BJ (cell line): ENCODE data around the gene GTPBP6. TPM values are rescaled to one million over a fixed set of nuclear protein-coding genes. Genes with fewer than 3 reads are reported as not detected.

Experiments used
- CTCF ChIA-PET: fragments of 350-600 bp; formaldehyde crosslinking; extraction: SDS; loops from one replicate; lab custom pipeline; 2021; ENCODE audit warnings: antibody characterized with exemption, inconsistent platforms; lab: Yijun Ruan, JAX
- POLR2A ChIA-PET: fragments of 300-600 bp; sonication (Branson Sonifier 250); formaldehyde crosslinking; extraction: SDS; loops from one replicate; lab custom pipeline; 2021; ENCODE audit warnings: antibody characterized with exemption; lab: Charles Lee
- DNase-seq: peaks from one replicate; pipeline ENCODE4 v3.0.0-alpha.2; 2011; ENCODE audit warnings: low read depth
- H3K27me3 ChIP-seq: 2 replicates; pipeline ENCODE4 v1.6.0; 2011; ENCODE audit warnings: low read length; ENCODE audit not compliant: control insufficient read depth, insufficient read depth
- H3K36me3 ChIP-seq: 2 replicates; pipeline ENCODE4 v1.5.1; 2011; ENCODE audit warnings: low read length; ENCODE audit not compliant: control insufficient read depth, insufficient read depth
- H3K4me3 ChIP-seq: 2 replicates; pipeline ENCODE4 v1.5.1; 2011; ENCODE audit warnings: low read depth, mild to moderate bottlenecking, control low read depth, low read length
- polyA plus RNA-seq: library from polyadenylated mRNA; depleted of rRNA; stranded (reverse); fragments of >200 nt; gene quantifications from 2 replicates; pipeline ENCODE4 v1.2.3, GENCODE V29; 2011
- TF ChIP-seq, protein P1 (sequence below): IDR thresholded peaks from 2 replicates; pipeline ENCODE4 v1.5.1; 2011; ENCODE audit warnings: low read depth, mild to moderate bottlenecking, control low read depth, inconsistent platforms, low read length, moderate library complexity; ENCODE audit not compliant: insufficient read depth

GTPBP6 gene
- polyA plus RNA-seq, 1 experiment: 29.2 TPM

DNA sequence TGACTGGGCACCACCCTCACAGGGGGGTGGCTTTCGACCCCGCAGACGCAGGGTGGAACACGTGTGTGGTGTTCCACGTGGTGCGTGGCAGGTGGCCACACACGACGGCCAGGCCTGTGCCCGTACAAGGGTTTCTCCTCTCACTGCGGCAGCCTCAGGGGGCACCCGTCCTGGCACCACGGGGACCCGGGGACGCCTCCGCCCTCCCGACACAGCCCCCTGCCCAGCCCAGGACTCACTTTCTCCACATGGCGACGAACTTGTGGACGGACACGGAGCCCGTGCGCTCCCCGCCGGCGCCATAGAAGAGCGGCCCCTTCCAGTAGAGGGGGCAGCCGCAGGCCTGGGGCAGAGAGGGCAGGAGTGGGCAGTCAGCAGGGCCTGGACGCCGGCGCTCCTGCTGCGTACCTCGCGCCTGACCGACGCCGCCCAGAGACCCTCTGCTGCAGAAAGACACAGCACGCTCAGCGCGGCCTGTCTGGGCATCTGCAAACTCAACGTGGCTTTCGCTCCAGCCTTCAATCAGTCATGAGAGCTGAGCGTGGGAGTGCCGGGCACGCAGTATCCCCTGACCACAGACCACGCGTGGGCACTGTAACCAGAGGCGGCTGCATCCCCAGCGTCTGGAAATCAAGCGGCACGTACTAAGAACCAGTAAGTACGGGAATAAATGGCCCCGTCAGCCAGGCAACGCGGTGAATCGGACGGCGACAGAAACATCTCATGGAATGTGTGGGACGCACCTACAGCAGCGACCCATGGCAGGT, 28.9 kb upstream of the GTPBP6 start:
- Histone ChIP-seq H3K4me3 (no peak overlapping the region), H3K36me3 (no peaks in the 10 kb centered on the region; the same call in 1 of the 2 replicates), H3K27me3 (no peaks in the 10 kb centered on the region)
- no peak for DNase-seq
- ChIA-PET CTCF (no interaction called here), POLR2A (no interaction called here)
- TF ChIP-seq, protein P1, sequence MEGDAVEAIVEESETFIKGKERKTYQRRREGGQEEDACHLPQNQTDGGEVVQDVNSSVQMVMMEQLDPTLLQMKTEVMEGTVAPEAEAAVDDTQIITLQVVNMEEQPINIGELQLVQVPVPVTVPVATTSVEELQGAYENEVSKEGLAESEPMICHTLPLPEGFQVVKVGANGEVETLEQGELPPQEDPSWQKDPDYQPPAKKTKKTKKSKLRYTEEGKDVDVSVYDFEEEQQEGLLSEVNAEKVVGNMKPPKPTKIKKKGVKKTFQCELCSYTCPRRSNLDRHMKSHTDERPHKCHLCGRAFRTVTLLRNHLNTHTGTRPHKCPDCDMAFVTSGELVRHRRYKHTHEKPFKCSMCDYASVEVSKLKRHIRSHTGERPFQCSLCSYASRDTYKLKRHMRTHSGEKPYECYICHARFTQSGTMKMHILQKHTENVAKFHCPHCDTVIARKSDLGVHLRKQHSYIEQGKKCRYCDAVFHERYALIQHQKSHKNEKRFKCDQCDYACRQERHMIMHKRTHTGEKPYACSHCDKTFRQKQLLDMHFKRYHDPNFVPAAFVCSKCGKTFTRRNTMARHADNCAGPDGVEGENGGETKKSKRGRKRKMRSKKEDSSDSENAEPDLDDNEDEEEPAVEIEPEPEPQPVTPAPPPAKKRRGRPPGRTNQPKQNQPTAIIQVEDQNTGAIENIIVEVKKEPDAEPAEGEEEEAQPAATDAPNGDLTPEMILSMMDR: no peak

DNA sequence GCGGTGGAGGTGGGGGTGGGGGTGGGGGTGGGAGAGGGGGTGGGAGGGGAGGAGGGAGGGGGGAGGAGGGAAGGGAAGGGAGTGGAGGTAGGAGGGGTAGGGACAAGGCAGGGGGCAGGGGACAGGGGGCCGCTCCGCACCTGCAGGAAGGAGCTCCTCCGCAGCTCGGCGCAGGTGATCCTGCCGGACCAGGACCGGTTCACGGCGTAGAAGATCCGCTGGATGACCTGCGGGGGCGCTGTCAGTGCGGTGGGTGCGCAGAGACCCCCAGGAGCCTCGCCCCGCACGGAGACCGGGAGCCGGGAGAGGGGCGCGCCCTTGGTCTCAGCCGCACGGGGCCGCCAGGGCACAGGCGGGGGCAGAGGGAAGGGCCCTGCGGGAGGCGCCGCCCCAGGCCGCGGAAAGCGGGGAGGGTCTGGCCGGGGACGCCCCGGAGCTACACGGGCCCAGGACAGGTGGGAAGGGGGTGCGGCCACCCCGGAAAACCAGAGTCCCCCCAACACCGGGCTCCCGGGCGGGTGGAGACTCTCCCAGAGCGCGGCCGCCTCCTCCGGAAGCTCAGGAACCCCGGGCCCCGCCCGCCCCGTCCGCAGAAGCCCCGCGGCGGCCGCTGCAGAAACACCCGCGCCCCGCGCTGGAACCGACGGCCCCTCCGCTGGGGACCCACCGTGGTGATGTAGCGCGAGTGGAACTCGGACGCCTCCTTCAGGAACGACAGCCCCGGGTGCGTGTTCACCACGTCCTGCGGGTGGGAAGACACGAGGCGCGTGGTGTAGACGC, 27.6 kb upstream of the GTPBP6 start:
- TF ChIP-seq, protein P1: no peak
- ChIA-PET CTCF (no interaction called here), POLR2A (no interaction called here)
- H3K4me3 ChIP-seq: no peak overlapping the region
- no peaks in the 10 kb centered on the region; the same call in 1 of the 2 replicates for H3K36me3 ChIP-seq
- H3K27me3 ChIP-seq: no peaks in the 10 kb centered on the region
- no peak for DNase-seq

DNA sequence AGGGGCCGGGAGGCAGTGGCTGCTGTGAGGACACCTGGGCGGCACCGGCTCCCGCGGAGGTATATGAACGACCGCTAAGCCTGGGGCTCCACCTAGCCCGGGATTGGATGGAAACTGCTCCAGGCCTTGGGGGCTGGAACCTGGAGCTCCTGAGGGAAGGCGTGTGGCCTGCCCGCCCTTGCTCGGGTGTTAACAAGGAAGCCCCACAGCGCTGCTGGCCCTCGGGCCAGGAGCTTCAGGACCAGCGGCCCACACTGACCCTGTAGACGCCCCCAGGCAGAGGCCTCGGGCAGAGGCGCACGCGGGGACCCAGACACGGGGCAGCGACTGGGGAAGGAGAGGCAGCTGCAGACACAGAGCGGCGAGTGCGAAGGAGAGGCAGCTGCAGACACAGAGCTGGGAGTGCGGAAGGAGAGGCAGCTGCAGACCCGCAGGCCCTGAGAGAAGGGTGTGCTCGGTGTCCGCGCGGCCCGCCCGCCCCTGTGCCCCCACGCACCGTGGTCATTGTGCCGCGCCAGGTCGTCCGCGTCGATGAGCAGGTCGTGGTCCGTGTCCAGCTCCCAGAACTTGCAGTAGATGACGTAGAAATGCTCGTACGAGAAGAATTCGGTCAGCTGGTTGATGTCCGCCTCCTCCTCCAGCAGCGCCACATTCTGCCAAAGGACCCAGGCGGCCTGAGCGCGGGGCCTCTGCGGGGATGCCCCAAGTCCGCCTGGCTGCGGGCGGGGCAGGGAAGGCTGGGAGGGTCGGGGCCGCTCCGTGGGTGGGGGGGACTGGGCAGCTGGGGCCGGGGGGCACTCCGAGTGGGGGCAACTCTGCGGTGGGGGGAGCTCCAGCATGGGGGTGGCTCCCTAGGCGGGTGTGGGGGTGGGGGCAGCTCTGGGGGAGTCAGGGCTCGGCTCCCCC, 26.7 kb upstream of the GTPBP6 start:
- Histone ChIP-seq H3K27me3 (no peaks in the 10 kb centered on the region), H3K36me3 (peaks cover 1% of the 10 kb centered on the region), H3K4me3 (no peak overlapping the region)
- POLR2A ChIA-PET: no interaction called here
- DNase-seq: no peak
- CTCF ChIA-PET: no interaction called here
- TF ChIP-seq, protein P1: no peak

DNA sequence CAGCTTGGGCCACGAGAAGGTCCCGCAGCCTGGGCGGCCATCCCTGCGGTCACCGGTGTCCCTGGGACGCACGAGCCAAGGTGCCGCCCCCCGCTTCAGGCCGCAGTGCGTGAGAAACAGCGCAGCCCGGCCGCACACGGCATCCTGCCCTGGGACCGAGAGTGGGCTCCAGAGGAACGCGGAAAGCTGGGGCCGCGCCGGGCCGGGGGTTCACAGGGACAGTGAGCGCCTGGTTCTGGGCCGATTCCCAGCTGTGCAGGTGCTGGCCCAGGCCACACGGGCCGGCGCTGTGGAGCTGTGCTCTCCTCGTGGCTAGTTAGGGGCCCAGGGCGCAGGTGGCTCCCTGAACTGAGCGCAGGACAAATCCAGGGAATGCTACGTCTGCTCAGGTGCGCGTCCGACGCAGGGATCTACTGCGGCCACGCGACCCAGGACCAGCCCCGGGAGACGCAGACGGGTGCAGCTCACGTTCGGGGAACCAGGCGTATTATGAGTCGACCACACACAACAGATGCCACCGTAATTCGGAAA, 25.8 kb upstream of the GTPBP6 start:
- CTCF ChIA-PET: no interaction called here
- POLR2A ChIA-PET: no interaction called here
- no peak for DNase-seq
- Histone ChIP-seq H3K27me3 (no peaks in the 10 kb centered on the region), H3K4me3 (no peak overlapping the region), H3K36me3 (peaks cover 1% of the 10 kb centered on the region)
- TF ChIP-seq, protein P1: no peak
